ENCODE data around the gene DTWD2.
"Not testable (repeated sequence)": the region's sequence is repeated elsewhere in the genome, so short reads cannot be mapped to it uniquely, and the experiment has no call there.

DNA sequence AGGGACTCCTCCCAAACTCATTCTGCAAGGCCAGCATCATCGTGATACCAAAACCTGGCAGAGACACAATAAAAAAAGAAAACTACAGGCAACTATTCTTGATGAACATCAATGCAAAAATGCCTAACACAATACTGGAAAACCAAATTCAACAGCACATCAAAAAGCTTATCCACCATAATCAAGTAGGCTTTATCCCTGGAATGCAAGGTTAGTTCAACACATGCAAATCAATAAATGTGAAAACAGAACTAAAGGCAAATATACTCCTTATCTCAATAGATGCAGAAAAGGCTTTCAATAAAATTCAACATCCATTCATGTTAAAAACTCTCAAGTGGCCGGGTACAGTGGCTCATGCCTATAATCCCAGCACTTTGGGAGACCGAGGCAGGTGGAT lies 111.5 kb downstream of the DTWD2 start:
- not testable (repeated sequence) for TF ChIP-seq POLR2AphosphoS5 (IDR thresholded peaks at IDR 0.05; ENCODE audit: insufficient read depth in 1 of 2, low read depth in 1 of 2); POLR2A (IDR thresholded peaks at IDR 0.05)
- TF ChIP-seq, protein P1, sequence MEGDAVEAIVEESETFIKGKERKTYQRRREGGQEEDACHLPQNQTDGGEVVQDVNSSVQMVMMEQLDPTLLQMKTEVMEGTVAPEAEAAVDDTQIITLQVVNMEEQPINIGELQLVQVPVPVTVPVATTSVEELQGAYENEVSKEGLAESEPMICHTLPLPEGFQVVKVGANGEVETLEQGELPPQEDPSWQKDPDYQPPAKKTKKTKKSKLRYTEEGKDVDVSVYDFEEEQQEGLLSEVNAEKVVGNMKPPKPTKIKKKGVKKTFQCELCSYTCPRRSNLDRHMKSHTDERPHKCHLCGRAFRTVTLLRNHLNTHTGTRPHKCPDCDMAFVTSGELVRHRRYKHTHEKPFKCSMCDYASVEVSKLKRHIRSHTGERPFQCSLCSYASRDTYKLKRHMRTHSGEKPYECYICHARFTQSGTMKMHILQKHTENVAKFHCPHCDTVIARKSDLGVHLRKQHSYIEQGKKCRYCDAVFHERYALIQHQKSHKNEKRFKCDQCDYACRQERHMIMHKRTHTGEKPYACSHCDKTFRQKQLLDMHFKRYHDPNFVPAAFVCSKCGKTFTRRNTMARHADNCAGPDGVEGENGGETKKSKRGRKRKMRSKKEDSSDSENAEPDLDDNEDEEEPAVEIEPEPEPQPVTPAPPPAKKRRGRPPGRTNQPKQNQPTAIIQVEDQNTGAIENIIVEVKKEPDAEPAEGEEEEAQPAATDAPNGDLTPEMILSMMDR (IDR thresholded peaks at IDR 0.05): not testable (repeated sequence)

All from vagina (tissue), 2 donors.